Lower leg skin (tissue), 4 donors: Measurements from ENCODE around the gene EPC2. TPM values are rescaled to one million over a fixed set of nuclear protein-coding genes. Genes with fewer than 3 reads are reported as not detected.
"Not testable (repeated sequence)": the region's sequence is repeated elsewhere in the genome, so short reads cannot be mapped to it uniquely, and the experiment has no call there.

ENCODE experiments used
- DNase-seq, 2 donors: peaks; one replicate each; pipeline ENCODE4 v3.0.0-alpha.2; 2019; ENCODE audit warnings: low spot score in 2 of 2
- H3K4me3 ChIP-seq: fragments of 200-600 bp; sonication (generic); 2 replicates; pipeline ENCODE4 v1.5.1; 2017; ENCODE audit warnings: mild to moderate bottlenecking, low read depth; ENCODE audit not compliant: poor library complexity, severe bottlenecking
- POLR2A ChIP-seq, 2 donors: fragments of 450-650 bp; IDR thresholded peaks; one replicate each; pipeline ENCODE4 v1.6.1; 2016 to 2017; ENCODE audit warnings: antibody characterized with exemption in 2 of 2, mild to moderate bottlenecking in 1 of 2, moderate library complexity in 1 of 2
- WGBS, 2 donors: methylation state at CpG; one replicate each; pipeline ENCODE4 v1.1.5; 2018; 5-methylcytosine and 5-hydroxymethylcytosine counted together
- intact Hi-C: fragments of 100-400 bp; cut with DNase I; formaldehyde crosslinking; loops from one replicate; pipeline ENCODE4 v1.15.0; 2023; ENCODE audit warnings: low total_unique reads
- total RNA-seq, 4 donors: library from RNA; depleted of rRNA; stranded (reverse); fragments of >200 nt; gene quantifications; one replicate each; pipeline ENCODE4 v1.1.0, GENCODE V29; 2016
- TF ChIP-seq, protein P1 (sequence below), 3 donors: fragments of 450-650 bp; IDR thresholded peaks; one replicate each; pipeline ENCODE4 v1.5.1; 2016; ENCODE audit warnings: antibody characterized with exemption in 3 of 3, mild to moderate bottlenecking in 3 of 3, moderate library complexity in 2 of 3

Gene EPC2
- total RNA-seq, 4 donors from 2014 or later = 15.4 to 25.3 (median 24.0) TPM

DNA sequence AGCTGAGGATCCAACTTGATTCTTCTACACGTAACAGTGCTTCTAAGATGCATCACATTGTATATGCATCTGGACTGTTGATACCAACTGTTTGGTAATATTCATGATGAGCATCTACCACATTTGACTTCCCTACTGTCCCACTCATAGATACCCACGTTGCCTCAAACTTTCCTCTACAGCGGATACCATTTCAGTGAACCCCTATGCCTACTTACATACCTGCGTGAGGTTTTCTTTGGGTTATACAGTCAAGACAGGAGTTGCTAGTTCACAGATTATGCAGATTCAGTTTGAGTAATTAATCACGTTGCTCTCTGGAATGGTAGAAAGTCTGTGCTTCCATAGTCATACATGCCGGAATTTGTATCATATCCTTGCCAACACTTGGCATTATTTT lies 40.0 kb downstream of the EPC2 start:
- TF ChIP-seq POLR2A (IDR thresholded peaks at IDR 0.05) = no peak
- WGBS, 2 donors = 62 to 65% methylated on average over 6 of the region's 6 CpGs
- intact Hi-C loops = no loop called here
- H3K4me3 ChIP-seq = no peak overlapping the region
- no peak for DNase-seq

DNA sequence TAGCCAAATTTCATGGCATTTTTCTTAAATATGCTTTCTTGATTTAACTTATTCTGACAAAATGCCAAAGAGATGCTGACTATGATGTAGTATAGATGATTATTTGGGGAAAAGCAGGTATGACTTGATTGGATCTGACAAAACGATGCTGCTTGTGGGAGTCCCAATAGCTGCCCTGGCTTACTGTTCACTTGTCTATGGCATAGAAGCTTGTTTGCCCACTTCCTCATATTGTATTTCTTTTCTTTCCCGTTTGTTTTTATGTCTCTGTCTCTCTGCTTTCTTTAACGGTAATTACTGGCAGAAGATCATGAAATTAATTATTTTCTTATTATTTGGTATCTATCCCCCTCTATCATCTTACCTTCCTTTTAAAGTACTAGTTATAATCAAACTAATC lies 43.0 kb downstream of the EPC2 start:
- TF ChIP-seq POLR2A (IDR thresholded peaks at IDR 0.05) = no peak
- TF ChIP-seq, protein P1, sequence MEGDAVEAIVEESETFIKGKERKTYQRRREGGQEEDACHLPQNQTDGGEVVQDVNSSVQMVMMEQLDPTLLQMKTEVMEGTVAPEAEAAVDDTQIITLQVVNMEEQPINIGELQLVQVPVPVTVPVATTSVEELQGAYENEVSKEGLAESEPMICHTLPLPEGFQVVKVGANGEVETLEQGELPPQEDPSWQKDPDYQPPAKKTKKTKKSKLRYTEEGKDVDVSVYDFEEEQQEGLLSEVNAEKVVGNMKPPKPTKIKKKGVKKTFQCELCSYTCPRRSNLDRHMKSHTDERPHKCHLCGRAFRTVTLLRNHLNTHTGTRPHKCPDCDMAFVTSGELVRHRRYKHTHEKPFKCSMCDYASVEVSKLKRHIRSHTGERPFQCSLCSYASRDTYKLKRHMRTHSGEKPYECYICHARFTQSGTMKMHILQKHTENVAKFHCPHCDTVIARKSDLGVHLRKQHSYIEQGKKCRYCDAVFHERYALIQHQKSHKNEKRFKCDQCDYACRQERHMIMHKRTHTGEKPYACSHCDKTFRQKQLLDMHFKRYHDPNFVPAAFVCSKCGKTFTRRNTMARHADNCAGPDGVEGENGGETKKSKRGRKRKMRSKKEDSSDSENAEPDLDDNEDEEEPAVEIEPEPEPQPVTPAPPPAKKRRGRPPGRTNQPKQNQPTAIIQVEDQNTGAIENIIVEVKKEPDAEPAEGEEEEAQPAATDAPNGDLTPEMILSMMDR (IDR thresholded peaks at IDR 0.05) = no peak
- no peak for DNase-seq
- H3K4me3 ChIP-seq = no peak overlapping the region
- WGBS, 2 donors = 82 to 84% methylated on average over 3 of the region's 3 CpGs
- intact Hi-C loops = no loop called here

DNA sequence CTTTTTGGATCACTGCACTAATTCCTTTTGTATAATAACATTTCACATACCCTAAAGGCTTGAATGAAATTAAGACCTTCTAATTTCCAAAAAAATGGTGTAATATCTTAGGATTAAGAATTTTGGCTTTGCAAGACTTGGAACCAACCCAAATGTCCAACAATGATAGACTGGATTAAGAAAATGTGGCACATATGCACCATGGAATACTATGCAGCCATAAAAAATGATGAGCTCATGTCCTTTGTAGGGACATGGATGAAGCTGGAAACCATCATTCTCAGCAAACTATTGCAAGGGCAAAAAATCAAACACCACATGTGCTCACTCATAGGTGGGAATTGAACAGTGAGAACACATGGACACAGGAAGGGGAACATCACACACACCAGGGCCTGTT lies 43.5 kb downstream of the EPC2 start:
- DNase-seq, H3K4me3 ChIP-seq, intact Hi-C loops: not testable (repeated sequence)

DNA sequence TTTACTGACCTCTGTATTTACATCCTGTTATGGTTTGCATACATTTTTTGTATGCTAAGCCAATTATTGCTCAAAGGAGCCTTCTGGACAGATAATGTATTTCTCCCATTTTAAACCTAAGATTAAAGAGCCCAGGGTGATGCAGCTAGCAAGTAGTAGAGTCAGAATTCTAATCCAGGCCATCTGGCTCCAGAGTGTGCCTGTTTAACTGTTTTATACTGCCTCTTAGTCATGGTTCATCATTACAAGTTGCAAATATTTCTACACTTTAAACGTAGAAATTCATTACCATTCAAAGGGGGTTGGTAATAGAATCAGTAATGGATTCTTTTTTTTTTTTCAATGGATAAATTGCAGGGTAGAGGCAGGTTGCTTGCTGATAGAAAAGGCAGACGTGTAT lies 52.4 kb downstream of the EPC2 start:
- TF ChIP-seq POLR2A (IDR thresholded peaks at IDR 0.05) = no peak
- TF ChIP-seq, protein P1 (IDR thresholded peaks at IDR 0.05) = no peak
- 83 to 86% methylated on average over 2 of the region's 2 CpGs for WGBS, 2 donors
- no peak for DNase-seq
- H3K4me3 ChIP-seq = no peak overlapping the region
- intact Hi-C loops = no loop called here

DNA sequence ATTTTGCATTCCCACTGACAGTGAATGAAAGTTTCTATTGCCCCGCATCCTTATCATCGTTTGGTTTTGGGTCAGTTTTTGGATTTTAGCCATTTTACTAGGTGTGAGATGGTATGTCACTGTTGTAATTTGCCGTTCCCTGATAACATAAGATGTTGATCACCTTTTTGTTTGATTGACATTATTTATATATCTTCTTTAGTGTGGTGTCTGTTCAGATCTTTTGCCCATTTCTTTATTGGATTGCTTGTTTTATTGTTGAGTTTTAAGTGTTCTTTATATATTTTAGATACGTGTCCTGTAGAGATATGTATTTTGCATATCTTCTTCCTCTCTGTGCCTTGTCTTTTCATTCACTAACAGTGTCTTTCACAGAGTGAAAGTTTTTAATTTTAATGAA lies 55.3 kb downstream of the EPC2 start:
- intact Hi-C loops = no loop called here
- TF ChIP-seq POLR2A (IDR thresholded peaks at IDR 0.05) = no peak
- TF ChIP-seq, protein P1 (IDR thresholded peaks at IDR 0.05) = no peak
- WGBS, 2 donors = 82 to 84% methylated on average over 4 of the region's 4 CpGs
- DNase-seq = no peak
- no peak overlapping the region for H3K4me3 ChIP-seq

DNA sequence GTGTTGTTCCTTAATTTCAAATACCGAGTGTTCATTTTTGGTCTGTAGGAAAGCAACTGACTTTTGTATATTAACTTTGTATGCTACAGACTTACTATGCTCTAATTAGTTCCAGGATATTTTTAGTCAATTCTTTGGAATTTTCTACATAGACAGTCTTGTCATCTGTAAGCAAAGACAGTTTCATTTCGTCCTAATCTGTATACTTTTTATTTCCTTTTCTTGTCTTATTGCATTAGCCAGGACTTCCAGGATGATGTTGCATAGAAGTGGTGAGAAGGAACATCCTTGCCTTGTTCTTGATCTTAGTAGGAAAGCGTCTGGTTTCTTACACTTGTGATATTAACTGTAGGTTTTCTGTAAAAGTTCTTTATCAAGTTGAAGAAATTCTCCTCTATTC lies 56.5 kb downstream of the EPC2 start:
- no peak for TF ChIP-seq POLR2A (IDR thresholded peaks at IDR 0.05)
- TF ChIP-seq, protein P1 (IDR thresholded peaks at IDR 0.05) = no peak
- H3K4me3 ChIP-seq = no peak overlapping the region
- WGBS, 2 donors = 99% methylated on average over 3 of the region's 3 CpGs
- intact Hi-C loops = no loop called here
- no peak for DNase-seq

DNA sequence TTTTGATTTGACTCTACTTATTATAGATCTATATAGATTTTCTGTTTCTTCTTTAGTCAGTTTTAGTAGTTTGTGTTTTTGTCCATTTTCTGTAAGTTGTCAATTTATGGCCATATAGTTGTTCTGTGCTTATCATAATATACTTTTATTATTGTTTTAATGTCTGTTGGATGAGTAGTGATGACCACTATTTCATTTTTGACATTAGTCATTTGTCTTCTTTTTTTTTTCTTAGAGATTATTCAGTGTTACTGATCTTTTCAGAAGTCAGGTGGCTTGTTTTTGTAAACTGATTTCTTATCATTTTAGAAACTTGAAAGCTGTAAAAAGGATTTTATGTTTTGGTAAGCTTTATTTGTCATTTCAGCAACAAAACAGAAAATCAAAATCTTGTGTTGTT lies 57.3 kb downstream of the EPC2 start:
- intact Hi-C loops = no loop called here
- no peak for DNase-seq
- TF ChIP-seq, protein P1 (IDR thresholded peaks at IDR 0.05) = no peak
- no peak for TF ChIP-seq POLR2A (IDR thresholded peaks at IDR 0.05)
- H3K4me3 ChIP-seq = no peak overlapping the region
